ENCODE data around the gene TMEM130.

TMEM130 gene

GRCh38 chr7:98826387-98826786 is 43.4 kb downstream of the TMEM130 start:
- Histone ChIP-seq H3K9me3 (replicated peaks; ENCODE audit: insufficient read depth, low read length) (no peaks in the 10 kb centered on the region), H3K9me2 (replicated peaks; ENCODE audit: insufficient read depth, low read length) (no peaks in the 10 kb centered on the region), H3K4me1 (ENCODE audit: low read length) (no peaks in the 10 kb centered on the region), H3K4me3 (ENCODE audit: low read length) (no peak overlapping the region), H3K27ac (ENCODE audit: low read length) (no peak overlapping the region), H2AFZ (ENCODE audit: low read length) (0 out of 2 replicates have a peak overlapping the region, but pooled peaks have one; percentile 20), H3K9ac (ENCODE audit: low read length) (no peak overlapping the region), H3K36me3 (replicated peaks; ENCODE audit: insufficient read depth, low read length) (no peaks in the 10 kb centered on the region), H3F3A (ENCODE audit: insufficient read depth, low read length) (no peaks in the 10 kb centered on the region), H4K20me1 (ENCODE audit: insufficient read depth, low read length) (no peaks in the 10 kb centered on the region), H3K79me2 (ENCODE audit: low read length) (no peaks in the 10 kb centered on the region), H3K27me3 (replicated peaks; ENCODE audit: insufficient read depth, low read length) (0 out of 2 replicates have a peak, but pooled peaks cover 3% of the 10 kb centered on the region), H3K4me2 (ENCODE audit: low read depth, low read length) (no peak overlapping the region)
- DNase-seq = no peak
- TF ChIP-seq EZH2 (optimal IDR thresholded peaks at IDR 0.05; ENCODE audit: low read depth, low read length) (no peak), CTCF (IDR thresholded peaks at IDR 0.05; ENCODE audit: low read length) (no peak), EZH2phosphoT487 (IDR thresholded peaks at IDR 0.05; ENCODE audit: low read length) (no peak)

- Histone ChIP-seq H3K4me1 (ENCODE audit: low read length) (no peaks in the 10 kb centered on the region), H3K9ac (ENCODE audit: low read length) (no peak overlapping the region), H3K27ac (ENCODE audit: low read length) (no peak overlapping the region), H3K27me3 (replicated peaks; ENCODE audit: insufficient read depth, low read length) (0 out of 2 replicates have a peak, but pooled peaks cover 3% of the 10 kb centered on the region), H3F3A (ENCODE audit: insufficient read depth, low read length) (no peaks in the 10 kb centered on the region), H2AFZ (ENCODE audit: low read length) (no peak overlapping the region), H3K36me3 (replicated peaks; ENCODE audit: insufficient read depth, low read length) (no peaks in the 10 kb centered on the region), H4K20me1 (ENCODE audit: insufficient read depth, low read length) (no peaks in the 10 kb centered on the region), H3K79me2 (ENCODE audit: low read length) (no peaks in the 10 kb centered on the region), H3K9me3 (replicated peaks; ENCODE audit: insufficient read depth, low read length) (no peaks in the 10 kb centered on the region), H3K4me2 (ENCODE audit: low read depth, low read length) (no peak overlapping the region), H3K9me2 (replicated peaks; ENCODE audit: insufficient read depth, low read length) (no peaks in the 10 kb centered on the region), H3K4me3 (ENCODE audit: low read length) (no peak overlapping the region)
- DNase-seq = no peak
- TF ChIP-seq EZH2 (optimal IDR thresholded peaks at IDR 0.05; ENCODE audit: low read depth, low read length) = no peak
- no peak for TF ChIP-seq CTCF (IDR thresholded peaks at IDR 0.05; ENCODE audit: low read length)
- TF ChIP-seq EZH2phosphoT487 (IDR thresholded peaks at IDR 0.05; ENCODE audit: low read length) = no peak
Observed at GRCh38 chr7:98823226-98823625, 46.6 kb downstream of the TMEM130 start.

GRCh38 chr7:98821348-98821747 is 48.5 kb downstream of the TMEM130 start:
- no peak for DNase-seq
- Histone ChIP-seq H3K4me2 (ENCODE audit: low read depth, low read length) (no peak overlapping the region), H3K4me3 (ENCODE audit: low read length) (no peak overlapping the region), H3K4me1 (ENCODE audit: low read length) (no peaks in the 10 kb centered on the region), H3K9ac (ENCODE audit: low read length) (no peak overlapping the region), H3K9me3 (replicated peaks; ENCODE audit: insufficient read depth, low read length) (no peaks in the 10 kb centered on the region), H3K27ac (ENCODE audit: low read length) (no peak overlapping the region), H4K20me1 (ENCODE audit: insufficient read depth, low read length) (no peaks in the 10 kb centered on the region), H3F3A (ENCODE audit: insufficient read depth, low read length) (no peaks in the 10 kb centered on the region), H3K9me2 (replicated peaks; ENCODE audit: insufficient read depth, low read length) (no peaks in the 10 kb centered on the region), H2AFZ (ENCODE audit: low read length) (no peak overlapping the region), H3K27me3 (replicated peaks; ENCODE audit: insufficient read depth, low read length) (0 out of 2 replicates have a peak, but pooled peaks cover 3% of the 10 kb centered on the region), H3K36me3 (replicated peaks; ENCODE audit: insufficient read depth, low read length) (no peaks in the 10 kb centered on the region), H3K79me2 (ENCODE audit: low read length) (no peaks in the 10 kb centered on the region)
- no peak for TF ChIP-seq CTCF (IDR thresholded peaks at IDR 0.05; ENCODE audit: low read length)
- no peak for TF ChIP-seq EZH2phosphoT487 (IDR thresholded peaks at IDR 0.05; ENCODE audit: low read length)
- TF ChIP-seq EZH2 (optimal IDR thresholded peaks at IDR 0.05; ENCODE audit: low read depth, low read length) = no peak

Measured in MM.1S (cell line).